GM21619 (cell line): Measurements from ENCODE around the gene LDHAL6B.
"Not testable (repeated sequence)": the region's sequence is repeated elsewhere in the genome, so short reads cannot be mapped to it uniquely, and the experiment has no call there.

Experiments
- ATAC-seq: cut with Tn5 transposase; IDR thresholded peaks from one replicate; pipeline ENCODE4 v1.9.1; 2021; ENCODE audit not compliant: unreplicated experiment

The LDHAL6B gene

GRCh38 chr15:59206623-59207183 is at the start of gene LDHAL6B:
TSS of gene LDHAL6B (plus strand) at chr15:59206843. CDS start at chr15:59206941, 98 bp downstream.
- no peak for ATAC-seq

GRCh38 chr15:59157396-59157795 is 49.2 kb upstream of the LDHAL6B start:
- ATAC-seq = no peak

- ATAC-seq = no peak
These were observed 48.6 kb upstream of the LDHAL6B start for GRCh38 chr15:59157840-59158700.

GRCh38 chr15:59158701-59159034 is 48.0 kb upstream of the LDHAL6B start:
- no peak for ATAC-seq

- ATAC-seq = no peak
These were observed 47.4 kb upstream of the LDHAL6B start for GRCh38 chr15:59159210-59159609.

GRCh38 chr15:59160880-59161593 is 45.6 kb upstream of the LDHAL6B start:
- no peak for ATAC-seq

GRCh38 chr15:59162080-59162479 is 44.6 kb upstream of the LDHAL6B start:
- ATAC-seq = not testable (repeated sequence)

GRCh38 chr15:59165726-59166125 is 40.9 kb upstream of the LDHAL6B start:
- no peak for ATAC-seq

GRCh38 chr15:59166166-59166565 is 40.5 kb upstream of the LDHAL6B start:
- ATAC-seq = no peak

GRCh38 chr15:59166601-59167265 is 39.9 kb upstream of the LDHAL6B start:
- no peak for ATAC-seq

GRCh38 chr15:59168536-59168935 is 38.1 kb upstream of the LDHAL6B start:
- ATAC-seq = no peak

GRCh38 chr15:59169251-59169708 is 37.4 kb upstream of the LDHAL6B start:
- ATAC-seq = no peak

GRCh38 chr15:59170295-59171066 is 36.2 kb upstream of the LDHAL6B start:
- no peak for ATAC-seq

GRCh38 chr15:59171067-59171397 is 35.6 kb upstream of the LDHAL6B start:
- ATAC-seq = no peak

- no peak for ATAC-seq
These were observed 34.2 kb upstream of the LDHAL6B start for GRCh38 chr15:59172289-59172901.

- ATAC-seq = no peak
These were observed 33.4 kb upstream of the LDHAL6B start for GRCh38 chr15:59173194-59173593.

- ATAC-seq = no peak
These were observed 32.4 kb upstream of the LDHAL6B start for GRCh38 chr15:59174151-59174834.

- peak; percentile 83 for ATAC-seq
These were observed 31.5 kb upstream of the LDHAL6B start for GRCh38 chr15:59174835-59175831.
